ENCODE results near the gene SYNE3. TPM values are rescaled to one million over a fixed set of nuclear protein-coding genes. Genes with fewer than 3 reads are reported as not detected.

SYNE3 gene
- total RNA-seq, 1 donor from 2014 or later, result 27.0 TPM

- intact Hi-C loops (cut with DNase I), result no loop called here
- H3K9me3 ChIP-seq, result no peaks in the 10 kb centered on the region
- no peak overlapping the region for H3K4me3 ChIP-seq
- H3K36me3 ChIP-seq, result no peaks in the 10 kb centered on the region
- H3K4me1 ChIP-seq, result peaks cover 82% of the 10 kb centered on the region
- H3K27ac ChIP-seq, result peak overlapping the region; percentile 74
- no peaks in the 10 kb centered on the region for H3K27me3 ChIP-seq
- DNase-seq (ENCODE audit: extremely low spot score in 2 of 2), result no peak
- TF ChIP-seq POLR2A (IDR thresholded peaks at IDR 0.05) (no peak), CTCF (IDR thresholded peaks at IDR 0.05) (no peak), POLR2AphosphoS5 (IDR thresholded peaks at IDR 0.05; ENCODE audit: insufficient read depth in 1 of 2, low read depth in 1 of 2) (no peak)
Observed at GRCh38 chr14:95497561-95498011, 18.9 kb downstream of the SYNE3 start.

- no peaks in the 10 kb centered on the region for H3K27me3 ChIP-seq
- no peak overlapping the region for H3K4me3 ChIP-seq
- intact Hi-C loops (cut with DNase I), result no loop called here
- peaks cover 74% of the 10 kb centered on the region for H3K4me1 ChIP-seq
- no peaks in the 10 kb centered on the region for H3K36me3 ChIP-seq
- TF ChIP-seq POLR2AphosphoS5 (IDR thresholded peaks at IDR 0.05; ENCODE audit: insufficient read depth in 1 of 2, low read depth in 1 of 2), result peak in 1 of 2 donors; percentile 37
- TF ChIP-seq POLR2A (IDR thresholded peaks at IDR 0.05), result no peak
- no peaks in the 10 kb centered on the region for H3K9me3 ChIP-seq
- H3K27ac ChIP-seq, result peak overlapping the region; percentile 74
- no peak for DNase-seq (ENCODE audit: extremely low spot score in 2 of 2)
Observed at GRCh38 chr14:95496690-95497259, 19.7 kb downstream of the SYNE3 start.

GRCh38 chr14:95496111-95496681 lies 20.3 kb downstream of the SYNE3 start:
- TF ChIP-seq POLR2AphosphoS5 (IDR thresholded peaks at IDR 0.05; ENCODE audit: insufficient read depth in 1 of 2, low read depth in 1 of 2), result no peak
- TF ChIP-seq CTCF (IDR thresholded peaks at IDR 0.05), result no peak
- TF ChIP-seq POLR2A (IDR thresholded peaks at IDR 0.05), result no peak
- Histone ChIP-seq H3K36me3 (no peaks in the 10 kb centered on the region), H3K9me3 (no peaks in the 10 kb centered on the region), H3K27me3 (no peaks in the 10 kb centered on the region), H3K4me3 (no peak overlapping the region), H3K27ac (peak overlapping the region; percentile 74), H3K4me1 (peaks cover 69% of the 10 kb centered on the region)
- intact Hi-C loops (cut with DNase I), result no loop called here
- DNase-seq (ENCODE audit: extremely low spot score in 2 of 2), result no peak

- no peak overlapping the region for H3K4me3 ChIP-seq
- DNase-seq (ENCODE audit: extremely low spot score in 2 of 2), result no peak
- H3K4me1 ChIP-seq, result peaks cover 69% of the 10 kb centered on the region
- no peak for TF ChIP-seq CTCF (IDR thresholded peaks at IDR 0.05)
- TF ChIP-seq POLR2A (IDR thresholded peaks at IDR 0.05), result no peak
- TF ChIP-seq POLR2AphosphoS5 (IDR thresholded peaks at IDR 0.05; ENCODE audit: insufficient read depth in 1 of 2, low read depth in 1 of 2), result no peak
- no peaks in the 10 kb centered on the region for H3K9me3 ChIP-seq
- no peaks in the 10 kb centered on the region for H3K27me3 ChIP-seq
- H3K27ac ChIP-seq, result peak overlapping the region; percentile 74
- no peaks in the 10 kb centered on the region for H3K36me3 ChIP-seq
- intact Hi-C loops (cut with DNase I), result no loop called here
Observed at GRCh38 chr14:95495538-95496025, 20.9 kb downstream of the SYNE3 start.

- Histone ChIP-seq H3K36me3 (no peaks in the 10 kb centered on the region), H3K4me3 (no peak overlapping the region), H3K27me3 (no peaks in the 10 kb centered on the region), H3K27ac (peak overlapping the region; percentile 74), H3K4me1 (peaks cover 69% of the 10 kb centered on the region), H3K9me3 (no peaks in the 10 kb centered on the region)
- TF ChIP-seq POLR2A (IDR thresholded peaks at IDR 0.05) (no peak), POLR2AphosphoS5 (IDR thresholded peaks at IDR 0.05; ENCODE audit: insufficient read depth in 1 of 2, low read depth in 1 of 2) (no peak), CTCF (IDR thresholded peaks at IDR 0.05) (no peak)
- no peak for DNase-seq (ENCODE audit: extremely low spot score in 2 of 2)
- intact Hi-C loops (cut with DNase I), result no loop called here
Observed at GRCh38 chr14:95495076-95495475, 21.4 kb downstream of the SYNE3 start.

Data from vagina (tissue), 2 donors.